Measurements from ENCODE around the gene LETM1.

LETM1 gene

GRCh38 chr4:1793496-1793840 is 62.5 kb downstream of the LETM1 start:
- no peak for FAIRE-seq

DNA sequence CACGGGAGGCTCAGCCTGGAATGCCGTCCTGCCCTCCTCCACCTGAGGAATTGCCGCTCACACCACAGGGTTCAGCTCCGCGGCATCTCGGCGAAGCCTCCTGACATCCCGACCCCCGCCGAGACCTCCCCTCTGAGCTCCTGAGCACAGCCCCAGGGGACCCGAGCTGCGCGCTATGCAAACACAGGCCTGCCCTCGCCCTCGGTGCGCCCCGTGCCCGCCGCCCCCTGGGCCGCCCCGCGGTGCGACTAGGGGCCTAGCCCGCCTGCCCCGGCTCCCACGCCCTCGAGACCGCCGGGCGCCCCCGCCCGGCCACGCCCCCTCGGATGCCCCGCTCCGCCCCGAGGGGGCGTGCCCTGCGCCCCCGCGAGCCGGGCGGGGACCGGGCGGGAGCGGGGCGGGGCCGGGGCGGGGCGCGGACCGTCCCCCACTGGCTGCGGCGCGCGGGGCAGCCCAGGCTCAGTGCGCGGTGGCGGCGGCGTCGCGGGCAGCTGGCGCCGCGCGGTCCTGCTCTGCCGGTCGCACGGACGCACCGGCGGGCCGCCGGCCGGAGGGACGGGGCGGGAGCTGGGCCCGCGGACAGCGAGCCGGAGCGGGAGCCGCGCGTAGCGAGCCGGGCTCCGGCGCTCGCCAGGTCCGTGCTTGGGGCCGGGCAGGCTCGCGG is 63.0 kb downstream of the LETM1 start, which contains the start of gene FGFR3:
TSS of gene FGFR3 (plus strand) at position 462 of the 664 bp plus-strand sequence. CDS start 642 bp downstream, outside the sequence.
- no peak for FAIRE-seq

DNA sequence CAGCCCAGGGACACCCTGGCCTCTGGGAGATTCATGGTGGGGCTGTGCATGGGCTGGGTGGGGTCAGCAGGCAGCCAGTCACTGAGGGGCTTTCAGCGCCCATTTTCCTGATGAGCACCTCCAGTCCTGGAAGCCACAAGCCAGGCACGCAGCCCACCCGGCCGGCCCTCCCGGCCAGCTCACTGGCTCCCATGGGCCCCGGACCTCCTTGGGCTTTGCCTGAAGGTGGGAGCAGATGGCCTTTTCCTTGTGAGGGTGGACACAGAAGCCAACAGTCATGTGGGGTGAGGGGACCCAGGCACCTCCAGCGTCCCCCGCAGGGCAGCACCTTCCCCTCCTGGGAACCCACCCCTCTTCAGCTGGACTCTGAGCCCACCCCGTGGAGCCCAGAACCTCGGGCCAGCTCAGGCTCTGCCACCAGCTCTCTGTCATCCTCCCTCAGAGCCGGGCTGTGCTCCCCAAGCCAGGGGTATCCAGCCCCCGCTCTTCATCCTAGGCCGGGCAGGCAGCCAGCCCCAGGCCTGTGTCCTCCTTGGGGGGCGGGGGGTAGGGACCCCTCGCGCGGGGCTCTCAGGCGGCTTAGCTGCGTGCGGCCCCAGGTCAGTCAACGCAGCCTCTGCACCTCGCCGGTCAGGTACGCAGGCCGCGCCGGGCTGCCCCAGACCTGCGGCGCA is 63.7 kb downstream of the LETM1 start:
- no peak for FAIRE-seq

DNA sequence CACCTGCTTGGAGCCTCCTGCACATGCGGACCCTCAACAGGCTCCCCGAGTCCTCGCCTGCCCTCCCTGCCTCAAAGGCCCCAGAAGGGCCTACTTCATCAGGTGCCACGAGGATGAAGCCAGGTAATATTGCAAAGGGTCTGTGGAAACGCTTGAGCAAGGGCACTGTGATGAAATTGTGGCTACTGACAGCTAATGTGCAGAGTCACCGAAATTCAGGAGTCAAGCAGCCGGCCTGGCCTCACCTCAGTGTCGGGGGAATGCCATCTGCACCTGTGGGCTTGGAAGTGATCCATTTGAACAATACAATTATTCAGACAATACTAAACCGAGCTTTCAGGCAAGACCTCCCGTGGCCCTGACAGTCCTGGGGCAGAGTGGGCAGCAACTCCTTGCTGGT is 66.0 kb downstream of the LETM1 start:
- no peak for FAIRE-seq

DNA sequence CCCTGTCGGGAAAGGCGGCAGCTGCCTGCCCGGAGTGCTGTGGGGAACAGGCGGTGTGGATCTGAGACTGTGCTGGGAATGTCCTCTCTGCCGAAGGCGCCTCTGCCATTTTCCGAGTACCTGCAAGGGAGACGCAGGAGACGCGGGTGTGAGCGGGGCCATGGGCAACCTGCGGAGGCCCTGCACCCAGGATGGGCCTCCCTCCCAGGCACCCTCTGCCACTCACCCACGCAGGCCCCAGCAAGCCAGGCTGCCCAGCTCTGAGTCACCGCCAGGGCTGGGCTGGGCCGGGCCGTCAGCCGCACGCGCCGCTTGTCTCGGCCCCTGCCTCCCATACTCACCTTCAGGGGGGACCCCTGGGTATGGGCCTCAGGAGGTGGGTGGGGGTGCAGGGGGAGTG is 66.4 kb downstream of the LETM1 start:
- no peak for FAIRE-seq

DNA sequence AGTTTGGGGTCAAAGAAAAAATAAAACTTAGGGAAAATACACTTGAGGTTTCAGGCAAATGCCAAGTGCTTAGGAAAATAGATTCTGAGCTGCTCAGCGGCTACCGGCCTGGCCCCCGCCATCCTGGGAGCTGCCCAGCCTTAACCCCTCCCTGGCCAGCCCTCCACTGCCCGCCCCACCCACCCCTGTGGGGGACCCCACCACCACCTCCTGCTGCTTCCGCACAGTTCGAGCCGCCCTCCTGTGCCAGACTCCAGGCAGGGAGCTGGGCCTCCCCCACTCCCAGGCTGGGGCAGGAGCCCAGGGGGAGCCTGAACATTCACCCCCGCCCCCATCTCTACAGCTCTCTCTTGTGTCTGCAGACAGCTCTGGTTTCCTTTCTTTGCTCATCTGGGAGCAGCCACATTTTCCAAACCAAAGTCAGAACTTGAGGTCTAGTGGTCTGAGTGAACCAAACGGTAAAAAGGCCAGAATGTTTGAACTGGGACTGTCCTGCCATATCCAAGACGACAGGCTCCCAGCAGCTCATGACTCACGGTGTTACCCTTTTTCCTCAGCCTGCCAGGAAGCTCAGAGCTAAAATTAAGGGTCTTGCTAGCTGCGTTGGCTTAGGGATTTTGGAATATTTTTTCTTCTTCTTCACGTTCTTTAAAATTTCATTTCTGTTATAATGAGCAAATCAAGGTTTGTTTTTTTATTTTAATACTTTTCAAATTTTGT is 67.5 kb downstream of the LETM1 start:
- FAIRE-seq: no peak

- FAIRE-seq: no peak
Observed at GRCh38 chr4:1787411-1788077, 68.4 kb downstream of the LETM1 start.

- no peak for FAIRE-seq
Observed at GRCh38 chr4:1786544-1787362, 69.2 kb downstream of the LETM1 start.

- FAIRE-seq: no peak
Observed at GRCh38 chr4:1785592-1785991, 70.4 kb downstream of the LETM1 start.

DNA sequence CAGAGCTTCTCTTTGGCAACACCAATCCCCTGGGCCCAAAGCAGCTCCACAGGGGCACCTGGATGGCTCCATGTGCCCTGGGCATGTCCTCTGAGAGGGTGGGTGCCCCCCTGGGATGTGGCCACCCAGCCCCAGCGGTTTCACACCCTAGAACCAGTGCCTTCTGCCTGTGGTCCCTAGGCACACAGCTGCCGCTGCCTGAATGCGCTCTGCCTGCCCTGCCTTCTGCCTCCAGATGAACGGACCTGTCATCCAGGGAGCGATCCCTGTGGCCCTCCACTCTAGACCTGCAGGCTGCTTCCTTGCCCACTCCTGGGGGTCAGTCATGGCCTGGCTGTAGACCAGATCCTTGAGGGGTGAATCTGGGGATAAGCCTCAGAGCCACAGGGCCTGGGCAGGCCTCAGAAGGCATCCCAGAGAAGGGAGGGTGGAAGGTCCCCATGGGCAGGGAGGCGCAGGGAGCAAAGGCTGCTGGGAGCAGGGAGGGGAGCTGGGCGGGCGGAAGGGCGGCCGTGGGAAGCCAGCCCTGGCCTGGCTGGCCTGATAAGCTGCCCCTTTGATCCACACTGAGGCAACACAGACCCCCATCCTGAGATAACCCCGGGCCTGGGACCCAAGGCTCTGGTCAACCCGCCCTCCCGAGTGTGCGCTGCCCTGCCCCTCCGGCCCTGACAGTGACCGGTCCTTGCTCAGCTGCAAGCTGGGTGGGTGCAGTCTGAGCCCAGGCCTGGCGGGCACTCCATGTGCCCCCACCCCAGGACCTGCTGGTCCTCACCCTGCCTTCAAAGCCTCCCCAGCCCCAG is 71.0 kb downstream of the LETM1 start:
- FAIRE-seq: no peak

DNA sequence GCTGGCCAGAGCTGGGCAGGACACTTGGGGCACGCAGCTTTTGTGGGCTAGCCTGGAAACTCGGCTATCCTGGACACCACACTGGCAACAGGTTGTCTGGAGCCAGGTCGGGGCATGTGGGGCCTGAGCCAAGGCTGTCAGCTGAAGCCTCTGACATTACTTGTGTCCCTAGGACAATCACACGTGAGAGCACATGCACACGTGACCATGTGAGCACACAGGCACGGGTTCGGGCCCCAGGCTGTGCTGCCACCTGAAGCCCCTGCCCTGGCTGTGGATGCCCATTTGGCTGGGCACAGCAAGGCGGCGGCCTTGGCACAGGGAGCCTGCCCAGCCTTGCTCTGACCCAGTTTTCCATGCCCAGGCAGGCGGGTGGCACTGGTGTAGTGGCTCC is 71.6 kb downstream of the LETM1 start:
- no peak for FAIRE-seq

- no peak for FAIRE-seq
Observed at GRCh38 chr4:1783970-1784369, 72.0 kb downstream of the LETM1 start.

DNA sequence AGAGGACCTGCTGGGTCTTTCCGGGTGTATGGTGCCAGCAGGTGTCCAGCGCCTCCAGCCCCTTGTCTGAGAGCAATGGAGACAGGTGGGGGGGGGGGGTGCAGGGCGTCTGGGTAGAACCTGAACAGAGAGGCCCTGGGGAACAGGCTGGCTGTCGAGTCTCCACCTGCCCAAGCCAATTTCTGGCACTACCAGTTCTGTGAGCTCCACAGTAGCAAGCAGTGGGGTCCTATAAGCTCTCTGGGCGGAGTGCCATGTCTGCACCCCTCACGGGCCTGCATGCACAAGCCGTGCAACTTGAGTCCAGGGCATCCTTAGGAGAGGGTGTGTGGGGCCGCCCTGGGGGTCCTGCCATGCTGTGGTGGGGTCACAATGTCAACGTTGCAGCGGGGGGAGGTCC is 72.9 kb downstream of the LETM1 start:
- no peak for FAIRE-seq

DNA sequence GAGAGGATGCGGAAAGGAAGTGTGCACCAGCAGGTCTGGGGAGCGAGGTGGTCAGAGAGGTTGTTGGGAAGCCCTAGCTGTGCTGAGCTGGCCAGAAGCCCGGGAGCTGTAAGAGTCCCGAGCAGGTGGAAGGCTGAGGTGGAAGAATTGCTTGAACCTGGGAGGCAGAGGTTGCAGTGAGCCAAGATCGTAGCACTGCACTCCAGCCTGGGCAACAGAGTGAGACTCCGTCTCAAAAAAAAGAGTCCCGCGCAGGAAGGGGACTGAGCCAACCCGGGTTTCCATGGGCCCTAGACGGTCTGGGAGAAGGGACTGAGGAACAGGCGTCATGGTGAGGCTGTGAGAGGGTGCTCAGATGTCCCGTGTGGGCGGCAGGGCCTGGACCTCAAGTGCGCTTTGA is 75.5 kb downstream of the LETM1 start:
- no peak for FAIRE-seq

GRCh38 chr4:1779588-1780382 is 76.2 kb downstream of the LETM1 start:
- no peak for FAIRE-seq

DNA sequence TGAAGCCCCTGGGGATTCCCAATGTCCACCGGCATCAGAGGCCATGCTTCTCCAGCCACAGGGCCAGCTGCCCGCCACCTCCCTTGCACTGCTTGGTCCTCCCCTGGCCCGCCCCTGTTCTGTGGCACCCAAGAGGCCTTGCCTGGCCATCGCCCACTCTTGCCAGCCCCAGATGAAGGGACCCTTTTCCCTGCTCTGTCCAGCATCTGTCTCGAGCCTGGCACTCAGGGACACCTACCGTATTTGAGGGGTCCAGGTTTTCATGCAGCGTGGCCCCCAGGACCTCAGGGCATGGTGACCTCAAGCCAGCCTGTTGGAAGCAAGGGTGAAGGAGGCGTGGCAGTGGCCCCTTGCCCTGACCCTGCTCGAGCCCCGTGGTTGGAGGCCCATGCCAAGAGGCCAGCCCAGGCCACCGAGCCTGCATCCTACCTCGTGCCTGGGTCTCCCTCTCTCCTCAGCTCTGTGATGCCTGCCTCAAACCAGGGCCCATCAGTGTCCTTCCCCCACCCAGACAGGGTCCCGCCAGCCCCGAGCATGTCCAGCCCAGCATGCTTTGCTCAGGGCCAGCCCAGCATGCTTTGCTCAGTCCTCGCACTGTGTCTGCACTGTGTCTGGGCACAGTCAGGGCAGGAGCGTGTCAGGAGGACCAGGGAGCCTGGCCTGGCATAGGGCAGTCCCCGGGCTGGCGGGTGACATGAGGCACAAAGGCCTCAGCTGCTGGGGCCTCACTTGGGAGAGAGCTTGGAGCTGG is 77.1 kb downstream of the LETM1 start:
- no peak for FAIRE-seq

DNA sequence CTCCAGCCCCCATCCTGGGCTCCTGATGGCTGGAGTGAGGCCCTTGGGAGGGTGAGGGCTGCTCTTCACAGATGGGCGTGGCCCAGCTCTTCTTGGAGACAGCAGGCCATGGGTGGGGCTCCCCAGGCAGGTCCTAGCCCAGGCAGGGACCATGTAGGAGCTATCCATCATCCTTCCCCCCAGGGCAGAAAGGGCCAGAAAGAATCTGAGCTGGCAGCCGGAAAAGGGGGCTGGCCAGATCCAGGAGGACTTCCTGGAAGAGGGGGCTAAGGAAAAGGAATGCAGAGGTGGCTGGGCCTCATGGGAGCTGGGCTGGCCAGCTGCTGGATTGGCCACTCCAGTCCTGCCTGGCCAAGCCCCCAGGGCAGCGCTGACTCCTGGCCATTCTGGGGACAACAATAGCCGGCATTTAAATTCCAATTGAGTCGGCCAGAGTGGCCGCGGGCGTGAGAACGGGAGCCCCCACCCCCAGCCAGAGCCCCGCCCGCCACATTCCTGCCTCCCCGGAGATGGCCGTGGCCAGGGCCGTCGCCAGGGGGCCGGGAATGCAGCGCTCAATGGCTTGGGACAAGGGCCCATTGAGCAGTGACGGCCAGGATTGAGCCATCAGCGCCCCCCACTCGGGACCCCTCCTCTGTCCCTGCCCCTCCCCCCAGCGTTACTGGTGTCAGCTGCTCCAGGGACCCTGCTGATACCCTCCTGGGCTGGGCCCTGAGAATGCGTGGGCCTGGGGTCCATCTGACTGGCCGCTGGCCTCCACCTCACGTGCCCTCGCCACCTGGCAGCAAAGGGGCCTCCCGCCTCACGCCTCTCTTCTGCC is 77.9 kb downstream of the LETM1 start:
- no peak for FAIRE-seq

- FAIRE-seq: no peak
Observed at GRCh38 chr4:1776521-1777161, 79.3 kb downstream of the LETM1 start.

All from G401.6 (cell line).